Measurements from ENCODE around the gene STXBP1. TPM values are rescaled to one million over a fixed set of nuclear protein-coding genes. Genes with fewer than 3 reads are reported as not detected.

STXBP1 gene
- total and polyA plus RNA-seq, 2 of the 13 experiments (the other 11 are each of a cell fraction or from before 2014, with no cell fraction given) = 2.9 TPM

GRCh38 chr9:127608104-127608966 is 3.7 kb upstream of the STXBP1 start (continued):
- TF ChIP-seq CBX1 (IDR thresholded peaks at IDR 0.05; ENCODE audit: low read depth) (peak; percentile 45), ZNF703 (CRISPR knock-in tag; IDR thresholded peaks at IDR 0.05; ENCODE audit: borderline replicate concordance) (no peak), RBM39 (IDR thresholded peaks at IDR 0.05; ENCODE audit: low read depth, low read length, poor library complexity, severe bottlenecking) (no peak), MTF2 (CRISPR knock-in tag; IDR thresholded peaks at IDR 0.05; ENCODE audit: borderline replicate concordance) (no peak), CENPBD1 (CRISPR knock-in tag; IDR thresholded peaks at IDR 0.05; ENCODE audit: borderline replicate concordance, low read depth) (no peak), FUBP1 (CRISPR knock-in tag; IDR thresholded peaks at IDR 0.05; ENCODE audit: borderline replicate concordance) (no peak), SNAPC4 (CRISPR knock-in tag; IDR thresholded peaks at IDR 0.05) (no peak), TRIM24 (CRISPR knock-in tag; IDR thresholded peaks at IDR 0.05) (no peak), KAT2B (IDR thresholded peaks at IDR 0.05; ENCODE audit: borderline replicate concordance, low read depth, low read length) (no peak), RFXANK (CRISPR knock-in tag; IDR thresholded peaks at IDR 0.05) (no peak), RBM22 (optimal IDR thresholded peaks at IDR 0.05; ENCODE audit: low read length) (no peak), EP300 (IDR thresholded peaks at IDR 0.05; ENCODE audit: low read depth in 2 of 2, low read length in 2 of 2) (no peak), EP300 (CRISPR knock-in tag; IDR thresholded peaks at IDR 0.05; ENCODE audit: borderline replicate concordance) (no peak), PCBP1 (IDR thresholded peaks at IDR 0.05; ENCODE audit: borderline replicate concordance, low read depth, low read length) (no peak), HOXA9 (CRISPR knock-in tag; IDR thresholded peaks at IDR 0.05; ENCODE audit: borderline replicate concordance) (peak; percentile 44; the same call in 1 of the 2 replicates), TBP (CRISPR knock-in tag; IDR thresholded peaks at IDR 0.05) (no peak), GFI1 (CRISPR knock-in tag; IDR thresholded peaks at IDR 0.05; ENCODE audit: borderline replicate concordance) (peak; percentile 70; the same call in 1 of the 2 replicates), NFRKB (IDR thresholded peaks at IDR 0.05) (no peak), SSRP1 (CRISPR knock-in tag; IDR thresholded peaks at IDR 0.05) (no peak), KDM1A (CRISPR knock-in tag; IDR thresholded peaks at IDR 0.05) (no peak; the same call in 1 of the 2 replicates), SP5 (CRISPR knock-in tag; IDR thresholded peaks at IDR 0.05; ENCODE audit: borderline replicate concordance, low read depth) (peak; percentile 40; the same call in 1 of the 2 replicates), ZNF225 (CRISPR knock-in tag; IDR thresholded peaks at IDR 0.05) (peak; percentile 48; the same call in 1 of the 2 replicates), RFX3 (CRISPR knock-in tag; IDR thresholded peaks at IDR 0.05) (no peak), RFX5 (IDR thresholded peaks at IDR 0.05; ENCODE audit: low read depth, low read length) (no peak)

Measured in HepG2 (cell line).